DOHH2 (cell line): ENCODE data around the gene PSD4.

Experiments
- H3F3A ChIP-seq: fragments of 200-600 bp; sonication (generic), shearing (Covaris generic); 2 replicates; pipeline ENCODE4 v1.6.0; 2016; ENCODE audit warnings: antibody characterized with exemption, mild to moderate bottlenecking; ENCODE audit not compliant: control insufficient read depth, insufficient read depth
- H3K27ac ChIP-seq: fragments of 200-600 bp; sonication (generic); 2 replicates; pipeline ENCODE4 v1.5.1; 2014; ENCODE audit warnings: low read depth, mild to moderate bottlenecking, low read length, moderate library complexity
- H3K27me3 ChIP-seq: fragments of 200-600 bp; sonication (generic); 2 replicates; pipeline ENCODE4 v1.6.1; 2014; ENCODE audit warnings: mild to moderate bottlenecking, low read length, mixed read lengths; ENCODE audit not compliant: control insufficient read depth
- H3K36me3 ChIP-seq: fragments of 200-600 bp; sonication (generic); 2 replicates; pipeline ENCODE4 v1.6.1; 2014; ENCODE audit warnings: mild to moderate bottlenecking, low read length, moderate library complexity, mixed read lengths; ENCODE audit not compliant: control insufficient read depth
- H3K4me1 ChIP-seq: fragments of 200-600 bp; sonication (generic); 2 replicates; pipeline ENCODE4 v1.6.1; 2014; ENCODE audit warnings: mild to moderate bottlenecking, low read length, mixed read lengths; ENCODE audit not compliant: control insufficient read depth
- H3K4me2 ChIP-seq: fragments of 200-600 bp; sonication (generic); 2 replicates; pipeline ENCODE4 v1.6.0; 2014; ENCODE audit warnings: mild to moderate bottlenecking, low read length, moderate library complexity
- H3K4me3 ChIP-seq: fragments of 200-600 bp; sonication (generic); 2 replicates; pipeline ENCODE4 v1.5.1; 2014; ENCODE audit warnings: mild to moderate bottlenecking, low read length, mixed read lengths
- H3K79me2 ChIP-seq: fragments of 200-600 bp; sonication (generic); 2 replicates; pipeline ENCODE4 v1.6.1; 2014; ENCODE audit warnings: mild to moderate bottlenecking, low read length, mixed read lengths; ENCODE audit not compliant: control insufficient read depth
- H3K9me2 ChIP-seq: fragments of 200-600 bp; sonication (generic); replicated peaks from 2 replicates; pipeline ENCODE4 v1.6.1; 2014; ENCODE audit warnings: mild to moderate bottlenecking, low read length, mixed read lengths; ENCODE audit not compliant: control insufficient read depth
- H3K9me3 ChIP-seq: fragments of 200-600 bp; sonication (generic); 2 replicates; pipeline ENCODE4 v1.6.1; 2014; ENCODE audit warnings: antibody characterized with exemption, low read length, mixed read lengths; ENCODE audit not compliant: control insufficient read depth, insufficient read depth
- H4K20me1 ChIP-seq: fragments of 200-600 bp; sonication (generic); 2 replicates; pipeline ENCODE4 v1.6.0; 2014; ENCODE audit warnings: low read depth, mild to moderate bottlenecking, antibody characterized with exemption, low read length, moderate library complexity; ENCODE audit not compliant: control insufficient read depth, insufficient read depth
- EZH2phosphoT487 ChIP-seq: fragments of 200-600 bp; sonication (generic); IDR thresholded peaks from 2 replicates; pipeline ENCODE4 v1.6.1; 2017; ENCODE audit warnings: borderline replicate concordance, mild to moderate bottlenecking, antibody characterized with exemption, low read length, moderate library complexity, mixed read lengths
- TF ChIP-seq, protein P1 (sequence below): fragments of 200-600 bp; sonication (generic); IDR thresholded peaks from one replicate; pipeline ENCODE4 v1.5.1; 2014; ENCODE audit warnings: antibody characterized with exemption, mild to moderate bottlenecking, low read depth, low read length; ENCODE audit not compliant: poor library complexity, severe bottlenecking

The PSD4 gene

DNA sequence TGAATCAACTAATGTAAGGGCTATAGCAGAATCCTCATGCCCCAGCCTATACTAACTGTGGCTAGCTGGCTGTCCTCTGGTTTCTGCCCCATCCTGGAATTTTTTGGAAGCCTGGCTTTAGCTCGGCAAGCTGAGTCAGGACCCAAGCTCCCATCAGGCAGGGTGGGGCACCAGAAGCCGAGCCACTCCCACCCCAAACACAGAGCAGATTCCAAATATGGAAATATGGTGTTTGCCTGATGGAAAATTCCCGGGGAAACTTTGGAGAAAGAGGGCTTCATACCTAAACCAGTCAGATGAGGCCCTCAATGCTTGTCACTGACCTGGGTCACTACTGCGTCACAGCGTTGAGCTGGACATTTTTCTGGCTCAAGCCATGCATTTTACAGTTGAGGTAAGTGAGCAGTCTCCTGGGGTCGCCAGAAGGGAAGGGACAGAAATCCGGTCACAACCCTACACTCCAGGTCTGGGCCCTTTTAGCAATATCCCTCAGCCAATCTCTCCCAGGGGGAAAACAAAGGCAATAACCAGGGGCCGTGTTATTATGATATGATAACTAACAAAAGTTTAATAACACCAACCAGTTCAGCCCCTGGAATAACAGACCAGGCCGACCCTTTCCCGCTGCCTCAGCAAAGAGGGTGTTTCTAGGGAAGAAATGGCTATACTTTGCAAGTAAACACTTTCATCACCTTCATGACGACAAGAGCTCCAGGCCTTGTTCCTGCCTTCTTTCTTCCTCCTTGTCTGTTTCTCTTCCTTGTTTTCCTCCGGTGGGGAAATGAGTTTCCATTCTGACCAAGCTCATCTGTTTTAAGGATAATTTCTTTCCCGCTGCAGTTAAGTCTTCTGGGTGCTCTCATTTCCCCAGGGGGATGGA, 37.7 kb downstream of the PSD4 start:
- H3K4me2 ChIP-seq = no peak overlapping the region
- H3K36me3 ChIP-seq = no peaks in the 10 kb centered on the region
- peaks cover 4% of the 10 kb centered on the region for H3K27me3 ChIP-seq
- no peak overlapping the region for H3K27ac ChIP-seq
- H3K79me2 ChIP-seq = no peaks in the 10 kb centered on the region
- H4K20me1 ChIP-seq = no peaks in the 10 kb centered on the region
- no peaks in the 10 kb centered on the region for H3K4me1 ChIP-seq
- H3F3A ChIP-seq = no peaks in the 10 kb centered on the region
- no peaks in the 10 kb centered on the region for H3K9me2 ChIP-seq
- TF ChIP-seq, protein P1, sequence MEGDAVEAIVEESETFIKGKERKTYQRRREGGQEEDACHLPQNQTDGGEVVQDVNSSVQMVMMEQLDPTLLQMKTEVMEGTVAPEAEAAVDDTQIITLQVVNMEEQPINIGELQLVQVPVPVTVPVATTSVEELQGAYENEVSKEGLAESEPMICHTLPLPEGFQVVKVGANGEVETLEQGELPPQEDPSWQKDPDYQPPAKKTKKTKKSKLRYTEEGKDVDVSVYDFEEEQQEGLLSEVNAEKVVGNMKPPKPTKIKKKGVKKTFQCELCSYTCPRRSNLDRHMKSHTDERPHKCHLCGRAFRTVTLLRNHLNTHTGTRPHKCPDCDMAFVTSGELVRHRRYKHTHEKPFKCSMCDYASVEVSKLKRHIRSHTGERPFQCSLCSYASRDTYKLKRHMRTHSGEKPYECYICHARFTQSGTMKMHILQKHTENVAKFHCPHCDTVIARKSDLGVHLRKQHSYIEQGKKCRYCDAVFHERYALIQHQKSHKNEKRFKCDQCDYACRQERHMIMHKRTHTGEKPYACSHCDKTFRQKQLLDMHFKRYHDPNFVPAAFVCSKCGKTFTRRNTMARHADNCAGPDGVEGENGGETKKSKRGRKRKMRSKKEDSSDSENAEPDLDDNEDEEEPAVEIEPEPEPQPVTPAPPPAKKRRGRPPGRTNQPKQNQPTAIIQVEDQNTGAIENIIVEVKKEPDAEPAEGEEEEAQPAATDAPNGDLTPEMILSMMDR = no peak
- no peak for TF ChIP-seq EZH2phosphoT487
- no peaks in the 10 kb centered on the region for H3K9me3 ChIP-seq
- no peak overlapping the region for H3K4me3 ChIP-seq

DNA sequence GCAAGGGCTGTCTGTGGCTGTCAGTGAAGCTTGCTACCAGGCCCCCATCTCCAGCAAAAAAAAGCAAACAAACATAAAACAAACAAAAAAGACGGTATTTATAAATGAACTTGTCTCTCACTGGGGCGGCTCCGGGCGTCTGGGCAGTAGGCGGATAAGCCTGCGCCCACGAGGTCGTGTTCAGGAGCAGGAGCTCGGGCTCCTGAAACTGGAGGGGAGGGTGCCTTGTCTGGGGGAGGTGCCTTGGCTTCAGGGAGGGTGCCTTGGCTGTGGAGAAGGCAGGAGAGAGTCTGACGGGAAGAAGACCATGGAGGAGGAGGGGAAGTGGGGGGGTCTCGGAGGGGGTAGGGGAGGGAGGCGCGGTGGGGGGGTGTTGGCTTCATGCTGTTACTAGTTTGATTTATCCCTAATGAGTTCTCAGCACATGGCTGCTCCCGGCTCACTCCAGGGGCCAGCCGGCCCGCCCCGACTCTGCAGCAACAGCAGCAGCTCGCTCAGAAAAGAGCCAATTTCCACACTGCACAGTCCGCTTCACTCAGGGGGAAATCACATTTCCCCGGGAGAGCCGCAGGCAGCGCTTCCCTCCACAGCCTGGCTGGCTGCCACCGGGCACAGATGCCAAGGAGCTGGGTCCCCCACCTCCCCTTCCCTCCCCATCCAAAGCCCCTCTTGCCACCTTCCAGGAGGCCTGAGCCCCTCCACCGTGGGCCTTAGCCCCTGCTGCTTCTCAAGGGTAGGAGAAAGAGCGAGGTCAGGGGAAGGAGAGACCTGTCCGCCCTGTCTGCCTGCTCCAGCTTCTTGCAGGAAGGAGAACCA, 38.7 kb downstream of the PSD4 start:
- Histone ChIP-seq H4K20me1 (no peaks in the 10 kb centered on the region), H3K4me3 (no peak overlapping the region), H3K4me1 (peaks cover 4% of the 10 kb centered on the region), H3K79me2 (no peaks in the 10 kb centered on the region), H3F3A (no peaks in the 10 kb centered on the region), H3K4me2 (no peak overlapping the region), H3K27ac (no peak overlapping the region), H3K27me3 (peaks cover 7% of the 10 kb centered on the region), H3K36me3 (no peaks in the 10 kb centered on the region), H3K9me3 (no peaks in the 10 kb centered on the region), H3K9me2 (no peaks in the 10 kb centered on the region)
- TF ChIP-seq, protein P1 = no peak
- TF ChIP-seq EZH2phosphoT487 = no peak

DNA sequence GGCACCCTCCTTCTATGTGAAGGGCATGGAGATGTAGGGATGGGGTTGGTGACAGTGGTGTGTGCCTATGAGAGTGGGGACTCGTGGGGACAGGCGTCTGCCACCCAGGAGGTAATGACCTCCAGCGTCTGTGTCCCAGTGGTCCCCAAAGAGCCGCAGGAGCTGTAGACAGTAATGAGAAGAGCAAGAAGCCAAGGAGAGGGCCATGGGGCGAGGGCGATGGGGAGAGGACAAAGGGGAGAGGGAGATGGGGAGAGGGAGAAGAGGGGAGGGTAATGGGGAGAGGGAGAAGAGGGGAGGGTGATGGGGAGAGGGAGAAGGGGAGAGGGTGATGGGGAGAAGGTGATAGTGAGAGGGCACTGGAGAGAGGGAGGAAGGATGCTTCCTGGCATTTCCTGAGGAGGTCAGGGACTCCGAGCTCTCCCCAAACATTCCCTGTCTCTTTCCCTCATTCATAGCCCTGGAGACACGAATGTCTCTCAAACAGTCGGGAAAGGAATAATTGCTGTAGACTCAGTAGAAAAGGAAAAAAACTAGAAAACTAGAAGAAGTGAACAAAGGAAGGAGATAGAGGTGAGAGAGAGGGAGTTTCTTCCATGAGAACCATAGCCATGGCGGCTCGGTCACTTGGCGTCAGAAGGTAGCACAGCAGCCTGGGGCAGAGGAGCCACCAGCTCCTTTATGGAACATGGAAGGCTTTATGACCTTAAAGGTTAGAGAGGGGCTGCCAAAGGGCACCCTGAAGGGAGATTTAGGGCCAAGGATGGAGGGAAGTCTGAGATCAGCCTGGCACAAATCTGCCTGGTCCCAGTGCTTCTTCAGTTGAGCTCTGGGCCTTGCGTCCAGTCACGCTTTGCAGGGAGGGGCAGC, 39.5 kb downstream of the PSD4 start:
- H4K20me1 ChIP-seq = no peaks in the 10 kb centered on the region
- no peaks in the 10 kb centered on the region for H3K36me3 ChIP-seq
- H3K4me1 ChIP-seq = peaks cover 8% of the 10 kb centered on the region
- H3K27me3 ChIP-seq = peaks cover 11% of the 10 kb centered on the region
- no peak for TF ChIP-seq EZH2phosphoT487
- TF ChIP-seq, protein P1 = no peak
- no peaks in the 10 kb centered on the region for H3K9me2 ChIP-seq
- no peaks in the 10 kb centered on the region for H3K79me2 ChIP-seq
- H3K4me2 ChIP-seq = no peak overlapping the region
- no peak overlapping the region for H3K4me3 ChIP-seq
- no peak overlapping the region for H3K27ac ChIP-seq
- no peaks in the 10 kb centered on the region for H3F3A ChIP-seq
- no peaks in the 10 kb centered on the region for H3K9me3 ChIP-seq
